DLD1 (cell line): ENCODE data around the gene OR4D11.
"Not testable (repeated sequence)": the region's sequence is repeated elsewhere in the genome, so short reads cannot be mapped to it uniquely, and the experiment has no call there.

Source experiments
- in situ Hi-C: cut with HindIII; loops from 2 replicates; pipeline ENCODE4 v1.10.0; 2017; ENCODE audit warnings: low sequenced_read_pairs

Gene OR4D11

DNA sequence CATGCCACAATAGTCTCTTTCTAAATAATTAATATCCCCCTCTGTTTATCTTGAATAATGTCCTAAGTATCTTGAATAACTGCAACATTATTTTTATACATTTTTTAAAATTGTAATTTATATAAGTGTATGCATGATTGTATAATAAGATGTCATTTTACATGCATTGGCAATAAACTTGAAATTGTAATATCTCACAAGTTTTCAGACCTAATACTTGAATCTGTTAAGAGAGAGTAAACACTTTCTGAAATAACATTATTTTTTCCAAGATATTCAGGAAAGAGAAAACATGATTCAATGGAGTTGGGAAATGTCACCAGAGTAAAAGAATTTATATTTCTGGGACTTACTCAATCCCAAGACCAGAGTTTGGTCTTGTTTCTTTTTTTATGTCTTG is at the start of gene OR4D11:
Gene OR4D11 (plus strand): TSS at position 301 of the 400 bp plus-strand sequence. CDS start 0 bp downstream, at position 301.
- in situ Hi-C loops: no loop called here

DNA sequence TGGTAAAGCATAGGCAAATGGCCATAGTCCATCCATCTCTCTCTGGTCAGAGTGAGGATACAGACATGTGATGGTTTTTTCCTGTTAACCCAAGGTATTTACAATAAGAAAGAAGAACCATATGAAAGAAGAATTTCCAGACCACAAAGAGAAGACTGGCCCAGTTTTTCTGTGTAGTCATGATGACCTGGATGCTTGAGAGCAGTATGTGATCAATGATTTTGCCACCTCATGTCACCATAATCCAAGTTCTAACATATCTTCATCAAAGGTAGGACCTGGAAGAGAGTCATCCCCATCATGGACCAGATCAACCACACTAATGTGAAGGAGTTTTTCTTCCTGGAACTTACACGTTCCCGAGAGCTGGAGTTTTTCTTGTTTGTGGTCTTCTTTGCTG is 46.7 kb upstream of the OR4D11 start, which contains the start of gene OR4D6:
Gene OR4D6 (plus strand): TSS at position 301 of the 400 bp plus-strand sequence. CDS start 0 bp downstream, at position 301.
- in situ Hi-C loops: no loop called here

DNA sequence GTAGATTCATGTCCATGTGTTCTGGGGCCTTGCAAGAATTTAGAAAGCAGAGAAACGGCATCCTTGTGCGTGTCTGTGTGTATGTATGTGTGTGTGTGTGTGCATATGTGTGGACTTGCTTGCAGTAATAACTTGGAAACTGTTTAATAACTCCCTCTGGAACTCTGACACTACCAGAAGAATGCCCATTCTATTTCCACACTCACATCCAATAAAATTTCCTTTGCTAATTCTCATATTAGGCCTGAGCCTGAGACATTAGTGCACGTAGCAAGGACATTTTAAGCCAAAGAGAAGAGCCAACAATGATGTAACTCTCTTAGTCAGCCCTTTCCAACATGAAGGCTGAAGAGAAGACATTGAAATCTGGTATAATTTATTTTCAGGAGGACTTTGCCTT is 43.5 kb upstream of the OR4D11 start:
- in situ Hi-C loops: no loop called here

DNA sequence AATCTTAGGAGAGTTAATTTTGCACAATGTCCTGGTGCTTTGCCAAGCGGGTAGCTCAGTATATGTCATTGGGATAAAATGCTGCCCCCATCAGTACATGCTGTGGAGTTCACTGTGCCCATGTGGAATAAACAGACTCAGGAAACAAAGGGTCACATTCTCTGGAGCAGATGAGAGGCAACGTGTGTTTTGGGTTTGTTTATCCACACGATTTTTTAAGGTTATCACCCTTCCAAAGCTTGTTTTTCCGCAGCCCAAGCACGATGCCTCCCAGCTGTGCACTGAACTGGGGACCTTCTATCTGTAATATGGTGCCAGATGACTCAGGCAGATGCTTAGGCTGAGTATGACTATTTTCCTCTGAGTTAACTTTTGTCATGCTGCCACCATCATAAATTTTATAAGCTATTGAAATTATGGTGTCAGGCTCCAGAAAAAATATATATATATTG is 40.2 kb upstream of the OR4D11 start:
- in situ Hi-C loops: no loop called here

- in situ Hi-C loops: no loop called here
Measured at GRCh38 chr11:59473015-59473414, 30.4 kb upstream of the OR4D11 start, which contains the start of gene OR4D10. OR4D10 (plus strand) TSS chr11:59473315; CDS start chr11:59477430, 4,115 bp downstream.

GRCh38 chr11:59475176-59475575 is 28.2 kb upstream of the OR4D11 start:
- in situ Hi-C loops: no loop called here

- in situ Hi-C loops: no loop called here
Measured at GRCh38 chr11:59479906-59480305, 23.5 kb upstream of the OR4D11 start.

- in situ Hi-C loops: no loop called here
Measured at GRCh38 chr11:59480359-59480758, 23.0 kb upstream of the OR4D11 start.

GRCh38 chr11:59501931-59502330 is 1.4 kb upstream of the OR4D11 start:
- in situ Hi-C loops: no loop called here

DNA sequence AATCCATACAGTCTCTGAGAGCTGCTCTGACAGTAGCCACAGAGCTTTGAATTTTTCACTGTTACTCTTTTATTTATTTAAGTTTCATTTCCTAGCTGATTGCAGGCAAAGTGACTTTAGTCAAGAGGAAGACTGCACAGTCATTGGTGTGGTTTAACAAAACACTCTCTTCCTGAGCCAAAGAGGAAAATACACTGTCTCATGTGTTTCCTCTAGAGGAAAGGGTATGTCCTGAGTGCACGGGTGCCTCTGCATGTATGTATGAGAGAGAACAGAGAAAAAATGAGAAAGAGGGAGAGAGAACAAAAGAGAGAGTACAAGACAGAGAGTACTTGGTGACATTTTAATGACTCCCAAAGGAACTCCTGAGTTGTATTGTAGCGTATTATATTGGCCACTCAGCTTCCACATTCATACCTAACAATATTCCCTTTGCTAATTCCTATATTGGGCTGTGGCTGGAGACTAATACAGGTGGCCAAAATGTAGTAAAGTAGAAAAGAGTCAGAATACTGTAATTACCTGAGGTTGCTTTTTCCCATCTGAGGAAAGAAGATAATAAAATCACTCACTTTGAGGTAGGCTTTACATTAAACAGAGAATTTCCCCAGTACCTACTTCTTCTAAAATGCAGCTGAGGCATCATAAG is 7.7 kb downstream of the OR4D11 start, which contains the start of gene OR4D9:
Gene OR4D9 (plus strand): TSS at position 599 of the 649 bp plus-strand sequence. CDS start 3,374 bp downstream, outside the sequence.
- in situ Hi-C loops: no loop called here

- in situ Hi-C loops: no loop called here
Measured at GRCh38 chr11:59511675-59512074, 8.3 kb downstream of the OR4D11 start.

DNA sequence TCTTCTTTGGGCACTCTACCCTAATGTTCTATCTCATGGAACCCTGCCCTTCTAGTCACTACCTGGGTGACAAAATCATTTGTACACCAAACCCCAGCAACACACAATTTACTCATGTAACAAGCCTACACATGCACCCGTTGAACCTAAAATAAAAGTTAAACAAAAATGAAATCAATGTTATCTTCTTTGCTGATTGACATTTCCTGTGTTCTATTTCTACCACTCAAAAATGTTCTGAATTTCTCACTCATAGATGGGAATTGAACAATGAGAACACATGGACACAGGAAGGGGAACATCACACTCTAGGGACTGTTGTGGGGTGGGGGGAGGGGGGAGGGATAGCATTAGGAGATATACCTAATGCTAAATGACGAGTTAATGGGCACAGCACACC is 16.8 kb downstream of the OR4D11 start:
- in situ Hi-C loops: not testable (repeated sequence)

- in situ Hi-C loops: no loop called here
Measured at GRCh38 chr11:59520741-59521140, 17.4 kb downstream of the OR4D11 start.

DNA sequence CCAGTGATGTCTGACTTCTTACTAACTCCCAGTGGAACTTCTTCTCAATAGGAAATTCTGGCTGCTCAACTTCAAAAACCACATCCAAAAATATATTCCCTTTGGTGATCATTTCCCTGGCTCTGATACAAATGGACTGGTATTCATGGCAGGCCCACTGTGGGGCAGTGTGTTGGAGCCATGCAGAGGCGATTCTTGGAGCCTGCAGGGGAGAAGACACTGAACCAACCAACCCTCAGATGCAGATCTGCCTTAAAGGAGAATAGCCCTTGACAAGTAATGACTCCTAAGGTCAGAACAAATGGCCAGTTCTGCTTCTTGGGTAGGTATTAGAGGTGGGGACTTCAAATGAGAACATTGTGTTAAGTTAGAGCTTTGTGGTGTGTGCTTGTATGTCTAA is 20.2 kb downstream of the OR4D11 start:
- in situ Hi-C loops: no loop called here

DNA sequence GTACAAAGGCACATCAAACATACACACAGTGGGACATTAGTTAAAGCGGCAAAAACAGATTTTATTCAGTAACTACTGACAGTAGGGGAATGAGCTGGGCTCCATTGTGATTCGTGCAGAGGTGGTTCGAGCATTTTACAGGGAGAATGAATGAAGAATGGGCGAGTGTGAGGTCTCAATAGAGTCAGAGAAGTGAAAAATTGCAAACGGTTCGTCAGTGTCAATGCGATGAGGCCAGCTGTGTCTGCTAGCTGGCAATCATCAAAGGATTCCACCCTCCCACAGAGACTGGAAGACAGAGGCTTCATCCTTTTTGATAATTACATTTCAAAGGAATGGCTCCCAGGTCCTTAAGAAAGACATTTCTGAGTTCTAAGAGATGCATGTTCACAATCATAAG is 25.3 kb downstream of the OR4D11 start:
- in situ Hi-C loops: no loop called here

GRCh38 chr11:59532620-59533019 is 29.2 kb downstream of the OR4D11 start:
- in situ Hi-C loops: no loop called here

DNA sequence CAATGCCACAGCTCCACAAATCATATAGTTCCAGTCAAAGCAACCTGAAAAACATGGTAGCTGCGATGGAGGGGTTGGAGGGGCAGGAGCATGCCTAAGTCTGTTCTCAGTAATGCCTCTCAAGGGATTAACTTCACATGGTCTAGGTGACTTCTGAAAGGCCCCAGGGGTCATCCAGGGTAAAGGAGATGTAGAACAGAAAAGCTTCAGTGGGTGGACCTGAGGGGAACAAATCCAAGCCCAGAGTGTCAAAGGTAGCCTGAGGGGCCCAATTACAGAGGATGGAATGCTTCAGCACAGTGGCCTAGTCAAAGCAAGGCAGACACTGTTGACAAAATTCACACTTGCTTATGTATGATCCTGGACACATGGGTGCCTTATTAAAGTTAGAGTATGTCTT is 31.3 kb downstream of the OR4D11 start:
- in situ Hi-C loops: no loop called here

DNA sequence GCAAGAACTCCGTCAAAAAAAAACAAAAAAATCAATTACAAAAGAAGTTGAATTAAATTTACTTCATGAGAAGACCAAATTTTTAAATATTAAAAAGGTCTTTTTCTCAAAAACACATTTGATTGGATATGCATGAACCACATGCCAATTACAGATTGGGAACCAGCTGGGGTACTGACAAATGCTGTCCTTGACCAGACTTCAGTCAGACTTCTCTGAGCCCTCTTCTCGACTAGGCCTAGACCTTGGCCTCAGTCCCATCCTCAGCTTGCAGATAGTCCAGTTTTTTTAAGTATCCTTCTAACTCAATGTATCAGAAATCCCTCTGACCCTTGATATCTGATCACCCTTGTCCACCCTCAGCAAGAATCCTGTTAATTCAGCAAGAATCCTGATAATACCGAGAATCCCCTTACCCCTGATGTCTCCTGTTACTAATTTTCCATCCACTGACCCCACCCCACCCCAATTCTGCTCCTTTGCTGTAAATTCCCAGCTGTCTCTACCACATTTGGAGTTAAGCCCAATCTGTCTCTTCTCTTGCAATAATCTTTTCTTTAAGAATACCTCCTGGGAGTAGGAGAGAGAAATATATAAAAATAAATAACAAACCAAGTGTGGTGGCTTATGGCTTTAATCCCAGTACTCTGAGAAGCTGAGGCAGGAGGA is 38.9 kb downstream of the OR4D11 start:
- in situ Hi-C loops: no loop called here

DNA sequence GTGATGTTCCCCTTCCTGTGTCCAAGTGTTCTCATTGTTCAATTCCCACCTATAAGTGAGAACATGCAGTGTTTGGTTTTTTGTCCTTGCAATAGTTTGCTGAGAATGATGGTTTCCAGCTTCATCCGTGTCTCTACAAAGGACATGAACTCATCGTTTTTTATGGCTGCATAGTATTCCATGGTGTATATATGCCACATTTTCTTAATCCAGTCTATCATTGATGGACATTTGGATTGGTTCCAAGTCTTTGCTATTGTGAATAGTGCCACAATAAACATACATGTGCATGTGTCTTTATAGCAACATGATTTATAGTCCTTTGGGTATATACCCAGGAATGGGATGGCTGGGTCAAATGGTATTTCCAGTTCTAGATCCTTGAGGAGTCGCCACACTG is 40.3 kb downstream of the OR4D11 start:
- in situ Hi-C loops: not testable (repeated sequence)

DNA sequence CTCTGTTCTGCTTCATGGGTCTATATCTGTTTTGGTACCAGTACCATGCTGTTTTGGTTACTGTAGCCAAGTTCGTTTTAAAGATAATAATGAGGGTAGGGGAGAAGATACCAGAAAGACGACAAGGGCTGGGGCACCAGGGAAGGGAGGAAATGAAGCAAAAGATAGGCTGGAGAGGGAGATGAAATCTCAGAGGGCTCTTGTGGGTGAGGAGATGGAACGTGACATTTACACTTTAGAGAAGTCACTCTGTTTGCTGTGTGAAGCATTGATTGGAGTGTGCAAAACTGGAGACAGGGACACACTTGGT is 41.4 kb downstream of the OR4D11 start:
- in situ Hi-C loops: no loop called here

DNA sequence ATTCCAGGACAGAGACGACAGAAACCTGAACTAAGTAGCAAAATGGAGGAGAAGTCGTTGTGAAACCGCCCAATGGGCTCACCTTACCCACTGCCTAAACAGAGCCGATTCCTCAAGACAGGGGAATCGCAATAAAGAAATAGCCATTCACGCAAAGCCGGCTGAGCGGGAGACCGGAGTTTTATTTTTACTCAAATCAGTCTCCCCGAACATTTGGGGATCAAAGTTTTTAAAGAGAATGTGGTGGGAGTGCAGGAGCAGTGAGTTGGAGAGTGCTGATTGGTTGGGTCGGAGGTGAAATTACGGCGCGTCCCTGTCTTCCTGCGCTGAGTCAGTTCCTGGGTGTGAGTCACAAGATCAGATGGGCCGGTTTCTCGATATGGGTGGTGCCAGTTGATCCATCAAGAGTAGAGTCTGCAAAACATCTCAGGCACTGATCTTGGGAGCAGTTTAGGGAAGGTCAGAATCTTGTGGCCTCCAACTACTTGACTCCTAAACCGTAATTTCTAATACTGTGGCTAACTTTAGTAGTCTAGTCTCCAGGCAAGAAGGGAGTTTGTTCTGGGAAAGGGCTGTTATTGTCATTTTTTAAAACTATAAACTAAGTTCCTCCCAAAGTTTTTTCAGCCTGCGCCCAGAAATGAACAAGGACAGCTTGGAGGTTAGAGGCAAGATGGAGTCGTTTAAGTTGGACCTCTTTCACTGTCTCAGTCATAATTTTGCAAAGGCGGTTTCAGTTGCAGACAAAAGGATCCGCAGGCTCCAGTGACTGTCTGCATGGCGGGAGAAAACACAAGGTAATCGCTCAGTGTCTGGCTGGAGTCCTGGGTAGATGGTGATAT is 42.0 kb downstream of the OR4D11 start:
- in situ Hi-C loops: no loop called here
